Transverse colon (tissue), 4 donors: ENCODE results near the gene L3MBTL4. TPM values are rescaled to one million over a fixed set of nuclear protein-coding genes. Genes with fewer than 3 reads are reported as not detected.
"Not testable (repeated sequence)": the region's sequence is repeated elsewhere in the genome, so short reads cannot be mapped to it uniquely, and the experiment has no call there.

ENCODE experiments used
- DNase-seq: peaks from one replicate; pipeline ENCODE4 v3.0.0-alpha.2; 2019
- H3K27ac ChIP-seq, 4 donors: fragments of 200-600 bp; sonication (generic); 2 replicates each; pipeline ENCODE4 v1.5.1; 2016 to 2018; ENCODE audit warnings: inconsistent platforms in 4 of 4
- H3K27me3 ChIP-seq: fragments of 200-600 bp; sonication (generic); 2 replicates; pipeline ENCODE4 v1.5.1; 2017; ENCODE audit warnings: inconsistent platforms
- H3K36me3 ChIP-seq, 4 donors: fragments of 200-600 bp; sonication (generic); 2 replicates each; pipeline ENCODE4 v1.5.1; 2017 to 2019; ENCODE audit warnings: inconsistent platforms in 4 of 4
- H3K4me1 ChIP-seq, 4 donors: fragments of 200-600 bp; sonication (generic); 2 replicates each; pipeline ENCODE4 v1.5.1; 2017 to 2020; ENCODE audit warnings: inconsistent platforms in 4 of 4
- H3K4me3 ChIP-seq, 4 donors: fragments of 200-600 bp; sonication (generic); 1 replicate in 1 of 4; 2 replicates in 3 of 4; pipeline versions ENCODE4 v1.5.1 to v1.6.1; 2017 to 2019; ENCODE audit warnings: inconsistent platforms in 4 of 4
- H3K9me3 ChIP-seq, 2 donors: fragments of 200-600 bp; sonication (generic); 2 replicates each; pipeline ENCODE4 v1.5.1; 2017 to 2019; ENCODE audit warnings: inconsistent platforms in 2 of 2
- EP300 ChIP-seq: sonication (generic); formaldehyde crosslinking; IDR thresholded peaks from one replicate; pipeline ENCODE4 v1.6.1; 2017; ENCODE audit warnings: antibody characterized with exemption, low read depth
- POLR2A ChIP-seq: fragments of 450-650 bp; IDR thresholded peaks from one replicate; pipeline ENCODE4 v1.6.1; 2016; ENCODE audit warnings: antibody characterized with exemption, mild to moderate bottlenecking, moderate library complexity
- POLR2AphosphoS5 ChIP-seq, 3 donors: sonication (generic); formaldehyde crosslinking; IDR thresholded peaks; one replicate each; pipeline ENCODE4 v1.6.1; 2016; ENCODE audit warnings: antibody characterized with exemption in 3 of 3
- WGBS, 2 donors: methylation state at CpG; one replicate each; pipeline ENCODE4 v1.1.5; 2018; ENCODE audit warnings: low coverage in 1 of 2; 5-methylcytosine and 5-hydroxymethylcytosine counted together
- in situ Hi-C, 4 donors: fragments of 200-750 bp; cut with MboI; loops; one replicate each; pipeline versions ENCODE4 v1.15.0 to v1.15.1; 2017; ENCODE audit warnings: low sequenced_read_pairs in 3 of 4, low pct_ligation_motif_present in 1 of 4, low pct_unique_long_range_greater_than_20kb in 1 of 4
- intact Hi-C: fragments of 100-400 bp; cut with DNase I; formaldehyde crosslinking; loops from one replicate; pipeline ENCODE4 v1.15.1; 2023; ENCODE audit warnings: low total_unique reads
- total RNA-seq, 4 donors: library from RNA; depleted of rRNA; stranded (reverse); fragments of >200 nt; gene quantifications; one replicate each; pipeline ENCODE4 v1.1.0, GENCODE V29; 2016
- TF ChIP-seq, protein P1 (sequence below), 5 experiments: fragments of 200-600 bp in 3 of 5; fragments of 450-650 bp in 2 of 5; sonication (generic) in 3 of 5; IDR thresholded peaks; 1 replicate in 2 of 5; 2 replicates in 3 of 5; pipeline ENCODE4 v1.5.1; 2016 to 2017; ENCODE audit warnings: antibody characterized with exemption in 5 of 5, inconsistent platforms in 3 of 5, mild to moderate bottlenecking in 2 of 5, moderate library complexity in 1 of 5

L3MBTL4 gene
- total RNA-seq, 4 donors from 2014 or later = 0.20 to 4.9 (median 2.9) TPM

DNA sequence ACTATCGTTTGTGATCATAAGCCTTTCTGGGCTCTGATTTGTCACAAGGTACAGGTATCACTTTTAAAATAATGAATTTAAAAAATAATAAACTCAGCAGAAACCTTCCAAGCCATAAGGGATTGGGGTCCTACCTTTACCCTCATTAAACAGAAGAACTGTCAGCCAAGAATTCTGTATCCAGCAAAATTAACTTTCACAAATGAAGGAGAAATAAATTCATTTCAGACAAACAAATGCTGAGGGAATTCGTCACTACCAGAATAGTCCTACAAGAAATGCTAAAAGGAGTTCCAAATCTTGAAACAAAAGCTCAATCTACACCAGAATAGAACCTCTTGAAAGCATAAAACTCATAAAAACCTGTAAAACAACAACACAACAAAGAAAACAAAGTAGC lies 25.7 kb downstream of the L3MBTL4 start:
- TF ChIP-seq POLR2A (no peak), EP300 (no peak), POLR2AphosphoS5 (IDR thresholded peaks at IDR 0.05) (no peak)
- TF ChIP-seq, protein P1, sequence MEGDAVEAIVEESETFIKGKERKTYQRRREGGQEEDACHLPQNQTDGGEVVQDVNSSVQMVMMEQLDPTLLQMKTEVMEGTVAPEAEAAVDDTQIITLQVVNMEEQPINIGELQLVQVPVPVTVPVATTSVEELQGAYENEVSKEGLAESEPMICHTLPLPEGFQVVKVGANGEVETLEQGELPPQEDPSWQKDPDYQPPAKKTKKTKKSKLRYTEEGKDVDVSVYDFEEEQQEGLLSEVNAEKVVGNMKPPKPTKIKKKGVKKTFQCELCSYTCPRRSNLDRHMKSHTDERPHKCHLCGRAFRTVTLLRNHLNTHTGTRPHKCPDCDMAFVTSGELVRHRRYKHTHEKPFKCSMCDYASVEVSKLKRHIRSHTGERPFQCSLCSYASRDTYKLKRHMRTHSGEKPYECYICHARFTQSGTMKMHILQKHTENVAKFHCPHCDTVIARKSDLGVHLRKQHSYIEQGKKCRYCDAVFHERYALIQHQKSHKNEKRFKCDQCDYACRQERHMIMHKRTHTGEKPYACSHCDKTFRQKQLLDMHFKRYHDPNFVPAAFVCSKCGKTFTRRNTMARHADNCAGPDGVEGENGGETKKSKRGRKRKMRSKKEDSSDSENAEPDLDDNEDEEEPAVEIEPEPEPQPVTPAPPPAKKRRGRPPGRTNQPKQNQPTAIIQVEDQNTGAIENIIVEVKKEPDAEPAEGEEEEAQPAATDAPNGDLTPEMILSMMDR (IDR thresholded peaks at IDR 0.05) = no peak
- intact Hi-C loops (no loop called here), in situ Hi-C loops (no loop called here)
- Histone ChIP-seq H3K4me3 (no peak overlapping the region), H3K9me3 (peaks cover 4 to 6% of the 10 kb centered on the region in 2 donors), H3K4me1 (no peaks in the 10 kb centered on the region), H3K27me3 (no peaks in the 10 kb centered on the region), H3K36me3 (no peaks in the 10 kb centered on the region), H3K27ac (no peak overlapping the region)
- no peak for DNase-seq
- 78 to 100% methylated on average over 1 to 2 of the region's 2 CpGs for WGBS, 2 donors

DNA sequence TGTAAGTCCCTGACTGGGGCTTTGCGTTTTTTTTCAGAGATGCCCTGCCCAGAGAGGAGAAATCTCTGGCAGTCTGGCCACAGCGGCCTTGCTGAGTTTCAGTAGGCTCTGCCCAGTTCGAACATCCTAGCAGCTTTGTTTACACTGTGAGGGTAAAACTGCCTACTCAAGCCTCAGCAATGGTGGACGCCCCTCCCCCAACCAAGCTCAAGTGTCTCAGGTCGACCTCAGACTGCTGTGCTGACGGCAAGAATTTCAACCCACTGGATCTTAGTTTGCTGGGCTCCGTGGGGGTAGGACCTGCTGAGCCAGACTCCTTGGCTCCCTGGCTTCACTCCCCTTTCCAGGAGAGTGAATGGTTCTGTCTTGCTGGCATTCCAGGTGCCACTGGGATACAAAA lies 31.7 kb downstream of the L3MBTL4 start:
- no peak overlapping the region for H3K27ac ChIP-seq
- H3K36me3 ChIP-seq = no peaks in the 10 kb centered on the region
- TF ChIP-seq POLR2AphosphoS5 (IDR thresholded peaks at IDR 0.05) (no peak), POLR2A (no peak), EP300 (no peak)
- TF ChIP-seq, protein P1 (IDR thresholded peaks at IDR 0.05) = no peak
- no peak for DNase-seq
- H3K4me3 ChIP-seq = no peak overlapping the region
- in situ Hi-C loops = no loop called here
- peaks cover 0 to 3% of the 10 kb centered on the region in 2 donors for H3K9me3 ChIP-seq
- 76 to 79% methylated on average over 2 to 7 of the region's 7 CpGs for WGBS, 2 donors
- H3K4me1 ChIP-seq = no peaks in the 10 kb centered on the region
- no peaks in the 10 kb centered on the region for H3K27me3 ChIP-seq
- intact Hi-C loops = no loop called here

- intact Hi-C loops, H3K27ac ChIP-seq, DNase-seq, H3K36me3 ChIP-seq, H3K27me3 ChIP-seq, H3K4me3 ChIP-seq, in situ Hi-C loops, H3K4me1 ChIP-seq, H3K9me3 ChIP-seq: not testable (repeated sequence)
- WGBS, 2 donors = 85 to 90% methylated on average over 2 of the region's 2 CpGs
Measured at GRCh38 chr18:6377473-6377872, 37.2 kb downstream of the L3MBTL4 start.

GRCh38 chr18:6376433-6377229 lies 38.1 kb downstream of the L3MBTL4 start:
- no peaks in the 10 kb centered on the region for H3K27me3 ChIP-seq
- DNase-seq = no peak
- 79 to 87% methylated on average over 5 to 6 of the region's 6 CpGs for WGBS, 2 donors
- in situ Hi-C loops (no loop called here), intact Hi-C loops (no loop called here)
- TF ChIP-seq EP300 (no peak), POLR2AphosphoS5 (IDR thresholded peaks at IDR 0.05) (no peak), POLR2A (no peak)
- TF ChIP-seq, protein P1 (IDR thresholded peaks at IDR 0.05) = no peak
- H3K36me3 ChIP-seq = no peaks in the 10 kb centered on the region
- peaks cover 0 to 3% of the 10 kb centered on the region in 2 donors for H3K9me3 ChIP-seq
- H3K4me1 ChIP-seq = no peaks in the 10 kb centered on the region
- no peak overlapping the region for H3K27ac ChIP-seq
- no peak overlapping the region for H3K4me3 ChIP-seq
